ENCODE data around the gene ZNHIT3.
"Not testable (repeated sequence)": the region's sequence is repeated elsewhere in the genome, so short reads cannot be mapped to it uniquely, and the experiment has no call there.

ZNHIT3 gene

DNA sequence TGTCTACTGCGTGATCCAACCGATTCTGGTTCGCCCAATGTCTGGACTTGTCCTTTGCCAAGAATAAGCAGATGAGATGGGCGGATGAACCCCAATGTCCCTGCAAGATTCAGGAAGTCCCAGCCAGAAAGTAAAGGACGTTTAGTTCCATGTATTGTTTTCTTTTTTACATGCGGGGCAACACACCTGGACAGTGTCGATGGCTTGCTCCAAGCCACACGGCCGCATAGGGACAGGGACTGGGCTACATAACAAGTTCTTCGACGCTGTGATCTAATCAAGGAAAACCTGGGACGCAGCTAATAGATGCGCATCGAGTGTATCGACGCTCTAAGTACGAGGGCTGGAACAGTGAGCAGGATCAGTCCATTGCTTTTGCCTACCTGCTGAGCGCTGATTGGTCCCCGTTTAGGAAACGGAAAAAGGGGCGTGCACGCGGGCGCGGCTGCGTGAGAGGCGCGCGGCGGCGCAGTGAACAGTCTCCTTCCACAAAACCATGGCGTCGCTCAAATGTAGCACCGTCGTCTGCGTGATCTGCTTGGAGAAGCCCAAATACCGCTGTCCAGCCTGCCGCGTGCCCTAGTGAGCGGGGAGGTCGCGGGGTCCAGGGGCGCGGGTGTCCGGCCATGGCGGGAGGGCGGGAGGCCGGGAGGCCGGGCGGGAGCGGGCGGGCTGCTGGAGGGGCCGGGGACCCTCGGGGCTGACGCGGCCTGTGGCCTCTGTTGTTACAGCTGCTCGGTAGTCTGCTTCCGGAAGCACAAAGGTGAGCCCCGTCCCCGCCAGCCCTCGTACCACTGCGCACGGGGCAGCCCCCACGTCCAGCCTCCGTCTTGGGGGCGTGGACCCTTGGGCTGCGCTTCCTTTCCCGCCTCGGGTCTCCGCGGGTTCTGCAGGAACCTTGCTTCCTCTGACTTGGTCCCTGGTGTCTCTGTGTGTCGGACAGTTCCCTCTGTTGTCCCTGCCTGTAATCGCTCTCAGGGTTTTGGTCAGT, at the start of gene ZNHIT3:
TSS of gene ZNHIT3 (plus strand) at position 478 of the 991 bp plus-strand sequence. CDS start at position 497, 19 bp downstream.
- DNase-seq = peak; percentile 96

DNA sequence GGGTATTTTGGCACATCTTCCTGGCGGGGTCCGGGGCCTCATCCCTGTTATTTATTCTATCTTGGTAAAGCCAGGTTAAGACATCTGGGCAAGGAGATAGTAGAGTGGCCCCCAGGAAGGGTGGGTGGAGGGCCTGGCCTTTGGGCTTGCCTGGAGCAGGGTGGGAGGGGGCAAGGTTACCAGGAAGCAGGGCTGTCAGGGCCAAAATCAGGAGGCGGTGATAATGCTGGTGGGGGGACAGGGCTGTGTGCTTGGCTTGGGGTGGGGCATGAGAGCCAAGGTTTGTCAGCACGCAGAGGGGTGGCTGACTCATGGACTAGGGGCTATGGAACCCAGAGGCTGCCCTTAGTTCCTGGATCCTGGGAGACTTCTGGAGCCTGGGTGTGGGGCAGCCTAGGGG, 44.7 kb upstream of the ZNHIT3 start:
- not testable (repeated sequence) for DNase-seq

DNA sequence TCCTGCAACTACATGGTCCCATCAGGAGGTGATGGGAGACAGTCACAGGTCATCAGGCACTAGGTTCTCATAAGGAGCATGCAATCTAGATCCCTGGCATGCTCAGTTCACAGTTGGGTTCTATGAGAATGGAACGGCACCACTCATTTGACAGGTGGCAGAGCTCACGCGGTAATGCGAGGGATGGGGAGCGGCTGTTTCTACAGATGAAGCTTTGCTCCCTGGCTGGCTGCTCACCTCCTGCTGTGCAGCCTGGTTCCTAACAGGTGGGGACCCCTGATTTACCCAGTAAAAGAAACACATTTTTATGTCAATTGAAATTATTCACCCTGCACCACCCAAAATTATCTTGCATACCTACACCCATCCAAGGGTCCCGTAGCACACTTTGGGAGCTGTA, 42.7 kb upstream of the ZNHIT3 start:
- DNase-seq = no peak

- DNase-seq = not testable (repeated sequence)
Measured at GRCh38 chr17:36449997-36450396, 36.5 kb upstream of the ZNHIT3 start.

GRCh38 chr17:36452888-36453287, 33.6 kb upstream of the ZNHIT3 start:
- not testable (repeated sequence) for DNase-seq

DNA sequence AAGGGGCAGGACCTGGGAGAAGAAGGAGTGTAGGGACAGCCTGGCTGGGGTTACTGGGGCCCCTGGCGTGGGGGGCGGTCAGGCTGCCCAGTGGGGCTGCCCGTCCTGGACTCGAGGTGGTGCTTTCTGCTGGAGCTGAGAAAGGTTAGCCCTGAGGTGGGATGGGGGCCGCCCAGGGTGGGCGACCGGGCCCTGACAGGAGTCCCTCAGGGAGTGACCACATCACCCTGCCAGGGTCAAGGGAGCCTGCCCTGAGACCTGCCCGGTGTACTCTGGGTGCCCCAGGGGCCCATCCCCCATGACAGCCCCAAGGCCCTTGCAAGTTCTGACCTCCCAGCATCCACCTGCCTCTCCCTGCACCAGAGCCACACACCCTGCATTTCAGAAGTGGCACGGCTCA, 28.8 kb upstream of the ZNHIT3 start:
- not testable (repeated sequence) for DNase-seq

GRCh38 chr17:36459045-36459444, 27.4 kb upstream of the ZNHIT3 start:
- no peak for DNase-seq

DNA sequence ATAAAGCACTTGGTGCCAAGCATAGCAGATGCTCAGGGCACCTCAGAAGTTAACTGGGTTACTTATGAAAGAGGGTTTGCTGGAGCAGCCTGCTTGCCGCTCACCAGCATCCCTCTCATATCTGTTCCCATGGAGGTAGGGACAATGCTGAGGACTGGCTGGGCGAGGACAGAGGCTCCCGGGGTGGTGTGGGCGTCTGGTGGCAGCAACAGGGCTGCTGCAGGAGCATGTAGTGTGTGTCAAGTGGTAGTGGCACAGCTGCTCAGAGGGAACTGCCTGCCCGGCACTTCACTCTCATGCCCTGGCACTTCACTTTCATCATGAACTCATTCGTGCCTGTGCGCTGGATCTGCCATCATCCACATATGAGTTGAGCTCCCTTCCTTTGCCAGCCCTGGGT, 26.9 kb upstream of the ZNHIT3 start:
- no peak for DNase-seq

- DNase-seq = no peak
Measured at GRCh38 chr17:36460265-36460937, 26.1 kb upstream of the ZNHIT3 start.

DNA sequence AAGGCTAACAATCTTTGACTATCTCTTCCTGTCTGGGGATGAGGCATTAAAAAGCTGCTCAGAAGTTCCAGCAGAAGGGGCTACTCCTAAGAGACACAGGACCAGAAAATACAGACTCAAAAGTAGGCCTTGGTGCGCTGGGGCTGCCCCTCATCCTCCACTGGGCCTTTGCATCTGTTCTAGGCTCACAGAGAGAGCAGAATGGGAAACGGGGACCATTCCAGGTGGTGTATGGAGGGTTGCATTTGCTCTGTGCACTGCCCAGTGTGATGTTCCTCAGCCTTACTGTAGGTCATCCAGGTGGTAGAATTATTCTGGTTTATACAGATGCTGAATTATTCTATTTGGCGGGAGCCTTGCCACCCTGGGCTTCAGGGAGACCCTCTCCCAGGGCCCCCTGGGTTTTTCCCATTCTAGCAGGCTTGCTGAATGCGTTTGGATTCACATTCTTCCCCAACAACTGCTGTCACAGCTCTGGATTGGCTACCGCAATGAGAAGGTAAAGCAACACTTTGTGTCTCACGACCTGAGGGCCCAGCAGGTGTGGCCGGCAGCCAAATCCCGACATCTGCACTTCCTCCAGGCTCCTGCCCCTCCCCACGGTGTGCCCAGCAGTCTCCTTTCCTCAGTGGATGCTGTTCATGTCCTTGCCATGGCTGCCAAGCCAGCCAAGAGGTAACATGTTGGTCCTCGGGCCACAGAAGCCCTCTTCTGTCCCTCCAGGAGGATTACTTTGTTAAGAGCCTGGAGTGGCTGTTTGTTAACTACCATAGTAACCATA, 25.0 kb upstream of the ZNHIT3 start:
- peak; percentile 11 for DNase-seq

DNA sequence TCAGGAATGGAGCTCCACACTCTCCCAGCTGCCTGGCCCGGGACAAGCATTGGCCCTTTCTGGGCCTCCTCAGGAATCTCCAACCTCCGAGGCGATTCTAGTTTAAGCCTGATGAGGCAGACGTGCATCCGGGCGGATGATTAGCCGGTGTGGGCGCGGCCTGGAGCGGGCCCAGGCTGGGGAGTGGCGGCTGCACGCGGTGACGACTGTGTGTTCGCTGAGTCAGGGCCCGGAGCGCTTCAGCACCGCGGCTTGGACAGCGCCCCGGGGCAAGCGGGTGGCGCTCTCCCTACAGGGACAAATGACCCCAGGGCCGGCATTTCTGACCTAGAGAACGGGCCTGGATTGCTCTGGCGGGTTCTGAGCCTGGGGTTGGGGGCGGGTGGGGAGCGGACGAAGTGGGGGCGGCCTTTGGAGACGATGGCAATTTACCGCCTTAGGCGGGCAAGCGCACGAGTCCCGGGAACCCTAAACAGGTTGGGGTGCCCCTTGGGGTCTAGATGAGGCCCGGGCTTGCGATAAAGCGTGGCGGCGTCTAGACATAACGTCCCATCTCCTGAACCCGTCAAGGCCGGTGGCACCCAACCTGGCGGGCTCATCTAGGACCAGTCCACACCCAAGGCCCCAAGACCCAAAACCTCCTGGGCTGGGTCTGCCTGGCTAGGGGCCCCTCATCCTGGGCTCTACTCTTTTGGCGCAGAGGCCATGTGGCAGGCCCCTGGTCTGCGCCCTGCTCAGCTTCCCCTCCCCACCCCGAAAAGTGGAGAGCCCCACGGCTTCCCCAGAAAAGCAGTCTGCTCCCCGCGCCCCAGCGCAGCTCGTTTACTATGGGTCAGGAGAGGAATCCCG, 22.3 kb upstream of the ZNHIT3 start:
- no peak for DNase-seq

DNA sequence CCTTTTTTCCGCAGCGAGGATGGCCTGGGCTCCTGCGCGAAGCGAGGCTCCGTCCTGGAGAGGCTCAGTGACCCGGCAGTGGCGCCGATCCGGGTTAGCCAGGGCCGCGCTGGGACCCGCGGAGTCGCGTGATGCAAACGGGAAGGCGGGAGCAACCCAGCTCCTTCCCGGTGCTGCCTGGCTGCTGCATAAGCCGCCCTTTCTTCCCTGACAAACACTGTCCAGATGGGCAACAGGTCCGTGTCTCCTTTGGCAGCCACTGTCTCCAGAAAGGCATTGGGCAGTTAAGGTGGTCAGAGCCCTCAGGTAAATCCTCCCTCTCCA, 21.8 kb upstream of the ZNHIT3 start:
- DNase-seq = no peak

DNA sequence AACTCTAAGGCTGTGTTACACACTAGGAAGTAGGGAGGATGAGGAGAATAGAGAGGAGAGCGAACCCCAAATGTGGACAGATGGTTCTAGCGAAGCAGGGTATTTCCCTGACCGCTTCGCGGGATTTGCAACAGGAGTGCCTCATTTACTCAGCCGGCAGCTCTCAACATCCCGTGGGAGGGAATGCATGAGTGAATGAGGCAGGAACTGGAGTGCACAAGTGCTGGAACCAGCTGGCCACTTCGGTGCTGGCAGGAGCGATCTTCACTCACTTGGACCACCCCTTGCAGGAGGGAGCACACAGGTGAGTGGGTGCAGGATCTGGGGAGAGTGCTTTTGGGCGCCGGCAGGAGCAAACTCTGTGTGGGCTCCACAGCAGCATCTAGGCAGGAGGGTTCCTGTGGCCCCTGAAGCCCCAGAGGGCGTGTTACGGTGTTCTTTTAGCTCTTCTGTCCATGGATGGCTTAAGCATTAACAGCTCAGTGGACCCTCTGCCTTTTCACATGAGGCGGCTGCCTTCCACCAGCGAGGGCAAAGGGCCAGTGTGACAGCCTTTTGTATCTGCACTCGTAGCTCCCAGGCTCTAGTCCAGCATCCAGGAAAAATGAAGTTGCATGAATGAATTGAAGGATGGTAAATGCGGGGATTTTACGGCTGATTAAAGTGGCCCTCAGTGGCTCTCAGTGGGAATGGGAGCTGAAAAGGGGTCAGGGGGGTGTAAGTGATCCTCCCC, 17.4 kb upstream of the ZNHIT3 start:
- peak; percentile 47 for DNase-seq

DNA sequence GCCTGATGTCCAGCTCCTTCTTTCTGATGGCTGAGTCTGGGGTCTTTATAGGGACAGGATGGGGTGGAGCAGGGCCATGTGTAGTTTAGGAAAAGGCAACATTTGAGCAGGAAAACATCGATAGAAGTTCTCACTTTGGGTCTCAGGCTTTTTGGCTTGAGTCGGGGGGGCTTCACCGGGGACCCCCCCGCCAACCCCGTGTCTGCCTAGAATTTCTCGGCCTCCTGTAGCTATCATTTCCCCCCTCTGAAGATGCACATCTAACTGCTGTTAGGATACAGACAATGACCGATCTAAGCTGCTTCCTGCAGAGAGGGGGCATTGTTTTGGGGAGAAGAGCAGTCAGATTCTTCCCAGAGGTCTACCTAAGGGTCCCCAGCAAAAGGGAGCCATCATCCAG, 16.7 kb upstream of the ZNHIT3 start:
- DNase-seq = no peak

- no peak for DNase-seq
Measured at GRCh38 chr17:36470499-36470898, 16.0 kb upstream of the ZNHIT3 start.

DNA sequence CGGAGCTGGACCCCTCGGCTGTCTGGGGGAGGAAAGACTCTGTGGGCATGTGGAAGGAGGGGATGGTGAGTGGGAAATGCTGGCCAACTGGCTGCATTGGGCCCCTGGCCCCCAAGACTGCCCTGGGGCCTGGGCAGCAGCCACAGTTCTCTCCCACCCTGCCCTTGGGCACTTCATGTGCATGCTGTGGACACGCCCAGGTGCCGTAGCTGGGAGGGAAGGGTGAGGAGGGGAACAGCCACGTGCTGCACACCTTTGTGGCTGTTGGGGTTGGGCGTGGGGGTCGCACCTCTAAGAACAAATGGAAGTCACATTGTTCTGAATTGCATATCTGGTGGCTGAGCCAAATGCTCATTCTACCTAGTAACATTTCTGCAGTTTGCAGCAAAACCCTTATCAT, 11.9 kb upstream of the ZNHIT3 start:
- DNase-seq = no peak

- peak; percentile 55 for DNase-seq
Measured at GRCh38 chr17:36475346-36475970, 11.0 kb upstream of the ZNHIT3 start.

DNA sequence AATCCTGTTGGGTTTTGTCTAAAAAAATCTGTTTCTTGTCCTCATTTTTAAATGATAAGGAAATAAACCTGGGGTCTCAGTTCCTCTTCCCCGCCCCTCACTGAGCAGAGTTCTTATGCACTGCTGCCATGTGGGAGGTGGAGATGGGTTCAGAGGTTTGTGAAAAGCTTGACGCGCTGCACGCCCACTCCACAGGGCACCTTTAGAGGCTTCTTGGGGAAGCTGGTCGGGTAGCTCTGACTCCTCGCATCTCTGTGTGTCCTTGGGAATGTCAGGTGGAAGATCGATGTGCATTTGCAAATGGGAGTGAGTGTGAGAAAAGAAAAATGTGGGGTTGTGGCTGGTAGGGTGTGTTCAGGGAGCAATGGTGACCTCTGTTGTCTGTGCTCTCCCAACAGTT, 4.7 kb upstream of the ZNHIT3 start:
- no peak for DNase-seq

- DNase-seq = peak; percentile 40
Measured at GRCh38 chr17:36482611-36483504, 3.6 kb upstream of the ZNHIT3 start.

GRCh38 chr17:36484021-36484420, 2.5 kb upstream of the ZNHIT3 start:
- DNase-seq = not testable (repeated sequence)
